Neuron (in vitro differentiated cells): ENCODE measurements around the gene CNPY2.
A peak's percentile ranks its signal among the peaks of the same experiment; 100 is the strongest.
"Not testable (repeated sequence)": the region's sequence is repeated elsewhere in the genome, so short reads cannot be mapped to it uniquely, and the experiment has no call there.

Source experiments
- H2AFZ ChIP-seq: one replicate; pipeline ENCODE4 v1.6.1; 2013; ENCODE audit warnings: low read depth, mild to moderate bottlenecking, inconsistent platforms, low read length, moderate library complexity
- H3K27me3 ChIP-seq: one replicate; pipeline ENCODE4 v1.6.1; 2013; ENCODE audit warnings: low read length; ENCODE audit not compliant: insufficient read depth
- H3K36me3 ChIP-seq: one replicate; pipeline ENCODE4 v1.6.1; 2013; ENCODE audit warnings: low read length; ENCODE audit not compliant: insufficient read depth
- H3K4me1 ChIP-seq: one replicate; pipeline ENCODE4 v1.6.1; 2013; ENCODE audit warnings: low read length; ENCODE audit not compliant: insufficient read depth
- H3K4me3 ChIP-seq: 2 replicates; pipeline ENCODE4 v1.5.1; 2013; ENCODE audit warnings: mild to moderate bottlenecking, low read length, moderate library complexity
- H3K9me3 ChIP-seq: one replicate; pipeline ENCODE4 v1.6.1; 2013; ENCODE audit warnings: low read length

CNPY2 gene

GRCh38 chr12:56341616-56342015 is 25.8 kb upstream of the CNPY2 start:
- Histone ChIP-seq H3K4me1 (no peaks in the 10 kb centered on the region), H2AFZ (no peak overlapping the region), H3K4me3 (no peak overlapping the region), H3K9me3 (no peaks in the 10 kb centered on the region), H3K36me3 (peaks cover 32% of the 10 kb centered on the region), H3K27me3 (no peaks in the 10 kb centered on the region)

GRCh38 chr12:56339158-56339422 is 23.3 kb upstream of the CNPY2 start:
- Histone ChIP-seq H3K4me3 (no peak overlapping the region), H3K27me3 (no peaks in the 10 kb centered on the region), H3K9me3 (no peaks in the 10 kb centered on the region), H2AFZ (no peak overlapping the region), H3K4me1 (peaks cover 6% of the 10 kb centered on the region), H3K36me3 (peaks cover 14% of the 10 kb centered on the region)

DNA sequence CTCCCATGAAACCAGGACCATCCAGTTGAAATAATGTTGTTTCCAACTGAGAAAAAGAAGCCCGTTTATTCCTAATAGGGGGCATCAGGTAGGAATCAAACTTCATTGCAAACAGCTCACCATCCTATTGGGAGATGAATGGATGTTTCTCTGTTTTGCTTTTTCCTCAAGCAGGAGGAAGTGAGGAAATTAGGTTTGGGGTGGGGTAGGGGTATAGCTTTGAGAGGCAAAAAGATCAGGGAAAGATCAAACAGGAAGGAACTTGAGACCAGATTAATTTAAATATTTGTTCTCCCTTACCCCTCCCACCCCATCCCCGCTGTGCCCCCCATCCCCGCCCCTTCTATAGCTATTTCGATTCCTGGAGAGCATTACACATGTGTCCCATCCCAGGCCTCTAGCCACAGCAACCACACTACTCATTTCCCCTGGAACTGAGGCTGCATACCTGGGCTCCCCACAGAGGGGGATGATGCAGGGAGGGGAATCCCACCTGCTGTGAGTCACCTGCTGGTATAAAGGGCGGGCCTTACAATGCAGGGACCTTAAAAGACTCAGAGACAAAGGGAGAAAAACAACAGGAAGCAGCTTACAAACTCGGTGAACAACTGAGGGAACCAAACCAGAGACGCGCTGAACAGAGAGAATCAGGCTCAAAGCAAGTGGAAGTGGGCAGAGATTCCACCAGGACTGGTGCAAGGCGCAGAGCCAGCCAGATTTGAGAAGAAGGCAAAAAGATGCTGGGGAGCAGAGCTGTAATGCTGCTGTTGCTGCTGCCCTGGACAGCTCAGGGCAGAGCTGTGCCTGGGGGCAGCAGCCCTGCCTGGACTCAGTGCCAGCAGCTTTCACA is 22.7 kb upstream of the CNPY2 start, which contains the start of gene IL23A:
Gene IL23A, plus strand, starts transcription at position 577 of the 850 bp plus-strand sequence. Its CDS starts 161 bp downstream, at position 738.
- Histone ChIP-seq H3K36me3 (peaks cover 9% of the 10 kb centered on the region), H3K27me3 (no peaks in the 10 kb centered on the region), H2AFZ (no peak within 1 kb of the TSS), H3K4me3 (no peak within 1 kb of the TSS), H3K9me3 (no peaks in the 10 kb centered on the region), H3K4me1 (peaks cover 6% of the 10 kb centered on the region)

DNA sequence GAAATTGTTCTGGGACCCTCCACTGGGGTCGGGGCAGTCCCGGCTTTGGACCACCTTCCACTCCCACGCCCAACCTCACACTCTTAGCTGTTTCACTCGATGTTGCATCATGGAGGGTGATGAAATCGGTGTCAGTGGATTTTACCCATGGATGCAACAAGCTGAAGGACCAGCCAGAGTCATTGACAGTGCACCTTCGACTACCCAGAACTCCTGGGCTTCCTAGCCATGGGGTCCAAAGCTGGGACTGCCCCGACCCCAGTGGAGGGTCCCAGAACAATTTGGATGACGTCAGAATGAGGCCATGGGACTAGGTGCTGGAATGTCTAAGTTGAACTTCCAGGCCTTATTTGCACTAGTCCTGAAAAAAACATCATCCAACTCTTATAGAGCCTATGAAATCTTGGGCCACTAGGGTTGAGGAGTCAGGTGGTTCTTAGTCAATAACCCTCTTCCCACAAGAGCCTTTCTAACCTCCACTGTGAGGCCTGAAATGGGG is 22.0 kb upstream of the CNPY2 start:
- Histone ChIP-seq H3K9me3 (no peaks in the 10 kb centered on the region), H3K4me1 (peaks cover 11% of the 10 kb centered on the region), H3K27me3 (no peaks in the 10 kb centered on the region), H3K36me3 (peaks cover 2% of the 10 kb centered on the region), H3K4me3 (no peak overlapping the region), H2AFZ (no peak overlapping the region)

- Histone ChIP-seq H2AFZ (no peak overlapping the region), H3K4me1 (peaks cover 12% of the 10 kb centered on the region), H3K36me3 (no peaks in the 10 kb centered on the region), H3K9me3 (no peaks in the 10 kb centered on the region), H3K27me3 (no peaks in the 10 kb centered on the region), H3K4me3 (no peak overlapping the region)
Observed at GRCh38 chr12:56336361-56337167, 20.8 kb upstream of the CNPY2 start.

DNA sequence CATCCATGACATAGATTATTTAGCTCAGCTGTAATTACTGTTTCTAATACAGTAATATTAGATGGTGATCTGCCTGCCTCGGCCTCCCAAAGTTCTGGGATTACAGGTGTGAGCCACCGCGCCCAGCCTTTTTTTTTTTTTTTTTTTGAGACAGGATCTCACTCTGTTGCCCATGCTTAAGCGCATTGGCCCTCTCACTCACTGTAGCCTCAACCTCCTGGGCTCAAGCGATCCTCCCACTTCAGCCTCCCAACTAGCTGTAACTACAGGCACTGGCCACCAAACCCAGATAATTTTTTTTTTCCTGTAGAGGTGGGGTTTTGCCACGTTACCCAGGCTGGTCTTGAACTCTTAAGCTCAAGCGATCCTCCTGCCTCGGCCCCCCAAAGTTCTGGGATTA is 19.7 kb upstream of the CNPY2 start:
- H3K36me3 ChIP-seq, H2AFZ ChIP-seq, H3K4me3 ChIP-seq, H3K9me3 ChIP-seq, H3K27me3 ChIP-seq: not testable (repeated sequence)
- peaks cover 12% of the 10 kb centered on the region for H3K4me1 ChIP-seq

DNA sequence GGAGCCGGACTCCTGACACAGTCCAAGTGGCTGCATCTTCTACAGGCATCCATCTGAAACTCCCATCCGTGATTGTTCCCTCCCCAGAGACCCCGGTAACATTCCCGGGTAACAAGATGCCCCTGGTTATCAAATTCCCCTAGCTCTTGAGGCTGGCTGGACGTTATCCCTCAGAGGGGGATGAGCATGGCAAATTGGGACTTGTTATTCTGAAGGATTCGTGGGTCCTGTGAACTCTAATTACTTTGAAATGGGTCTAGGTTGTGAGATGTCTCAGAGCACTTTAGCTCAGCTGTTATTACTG is 18.7 kb upstream of the CNPY2 start:
- H3K27me3 ChIP-seq = no peaks in the 10 kb centered on the region
- H3K9me3 ChIP-seq = no peaks in the 10 kb centered on the region
- H3K4me3 ChIP-seq = peak overlapping the region; percentile 59
- H3K36me3 ChIP-seq = no peaks in the 10 kb centered on the region
- peaks cover 12% of the 10 kb centered on the region for H3K4me1 ChIP-seq
- peak overlapping the region; percentile 77 for H2AFZ ChIP-seq

DNA sequence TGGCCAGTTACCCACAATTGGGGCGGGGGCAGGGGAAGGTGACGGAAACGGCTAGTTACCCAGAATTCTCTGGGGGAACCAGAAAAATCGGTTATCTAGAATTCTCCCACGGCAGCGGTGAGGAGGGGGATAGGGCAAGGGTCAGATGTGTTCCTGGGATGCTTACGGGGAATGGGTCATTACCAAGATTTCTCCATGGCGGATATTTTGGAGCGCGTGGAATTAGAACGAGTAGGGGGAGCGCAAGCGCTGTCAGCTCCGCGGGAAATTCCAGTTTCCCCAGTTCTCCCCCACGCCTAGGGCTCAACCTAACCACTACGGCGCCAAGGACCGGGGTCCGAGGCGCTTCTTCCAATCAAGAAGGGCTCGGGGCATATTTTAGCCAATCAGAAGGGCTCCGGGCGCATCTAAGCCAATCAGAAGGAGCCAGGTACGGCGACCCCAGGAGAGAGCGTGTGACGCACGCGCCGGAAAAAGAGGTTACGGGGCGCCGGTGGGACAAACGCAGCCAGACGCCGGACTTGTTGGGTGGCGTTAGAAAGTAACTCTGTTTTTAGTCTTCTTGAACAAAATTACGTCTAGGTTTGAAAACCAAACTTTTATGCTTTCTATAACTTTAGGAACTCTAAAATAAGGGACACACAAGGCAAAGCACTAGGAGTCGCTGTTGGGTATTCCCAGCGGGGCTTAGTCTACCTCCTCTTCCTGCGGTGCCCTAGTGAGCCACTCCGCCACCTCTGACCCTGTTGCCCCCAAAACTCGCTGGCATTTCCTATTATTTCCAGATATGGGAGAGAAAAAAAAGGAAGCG is 18.1 kb upstream of the CNPY2 start, which contains the start of gene PAN2:
Gene PAN2, minus strand, starts transcription at position 322 of the 811 bp plus-strand sequence. CDS start 906 bp downstream, outside the sequence.
- Histone ChIP-seq H3K36me3 (no peaks in the 10 kb centered on the region), H3K4me3 (peak within 1 kb of the TSS; percentile 59), H2AFZ (peak within 1 kb of the TSS; percentile 77), H3K27me3 (no peaks in the 10 kb centered on the region), H3K9me3 (no peaks in the 10 kb centered on the region), H3K4me1 (peaks cover 12% of the 10 kb centered on the region)

- H2AFZ ChIP-seq = peak overlapping the region; percentile 77
- H3K4me3 ChIP-seq = peak overlapping the region; percentile 59
- H3K27me3 ChIP-seq = no peaks in the 10 kb centered on the region
- no peaks in the 10 kb centered on the region for H3K36me3 ChIP-seq
- H3K4me1 ChIP-seq = peaks cover 12% of the 10 kb centered on the region
- H3K9me3 ChIP-seq = no peaks in the 10 kb centered on the region
Observed at GRCh38 chr12:56333197-56333678, 17.4 kb upstream of the CNPY2 start.

DNA sequence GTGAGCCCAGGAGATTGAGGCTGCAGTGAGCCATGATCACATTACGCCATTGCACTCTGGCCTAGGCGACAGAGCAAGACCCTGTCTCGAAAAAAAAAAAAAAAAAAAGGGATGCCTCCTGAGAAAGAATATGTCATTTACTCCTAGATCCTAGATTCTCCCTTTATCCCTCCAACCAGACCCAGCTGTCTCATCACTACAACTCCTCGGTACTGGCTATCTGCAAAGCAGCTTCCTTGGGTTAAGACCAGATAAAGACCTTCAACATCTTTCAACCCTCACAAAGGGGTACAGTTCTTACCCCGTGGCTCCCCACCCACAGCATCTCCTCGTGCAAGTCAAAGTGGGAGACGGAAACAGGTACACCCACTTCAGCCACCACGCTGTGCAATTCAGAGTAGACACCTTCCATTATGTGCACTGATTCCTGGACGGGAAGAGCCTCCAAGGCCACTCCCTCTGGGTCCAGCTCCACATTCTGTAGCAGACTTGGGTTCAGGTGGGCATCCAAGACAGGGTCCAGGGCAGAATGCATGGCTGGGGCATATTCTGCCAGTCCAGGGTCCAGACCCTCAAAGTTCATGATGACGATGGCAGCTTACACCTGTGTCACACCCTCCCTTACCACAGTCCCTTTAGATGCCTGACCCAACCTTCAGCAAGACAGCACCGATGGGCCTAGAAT is 16.9 kb upstream of the CNPY2 start:
- H3K9me3 ChIP-seq = no peaks in the 10 kb centered on the region
- H3K4me3 ChIP-seq = peak overlapping the region; percentile 59
- peaks cover 12% of the 10 kb centered on the region for H3K4me1 ChIP-seq
- no peak overlapping the region for H2AFZ ChIP-seq
- no peaks in the 10 kb centered on the region for H3K27me3 ChIP-seq
- peaks cover 5% of the 10 kb centered on the region for H3K36me3 ChIP-seq

DNA sequence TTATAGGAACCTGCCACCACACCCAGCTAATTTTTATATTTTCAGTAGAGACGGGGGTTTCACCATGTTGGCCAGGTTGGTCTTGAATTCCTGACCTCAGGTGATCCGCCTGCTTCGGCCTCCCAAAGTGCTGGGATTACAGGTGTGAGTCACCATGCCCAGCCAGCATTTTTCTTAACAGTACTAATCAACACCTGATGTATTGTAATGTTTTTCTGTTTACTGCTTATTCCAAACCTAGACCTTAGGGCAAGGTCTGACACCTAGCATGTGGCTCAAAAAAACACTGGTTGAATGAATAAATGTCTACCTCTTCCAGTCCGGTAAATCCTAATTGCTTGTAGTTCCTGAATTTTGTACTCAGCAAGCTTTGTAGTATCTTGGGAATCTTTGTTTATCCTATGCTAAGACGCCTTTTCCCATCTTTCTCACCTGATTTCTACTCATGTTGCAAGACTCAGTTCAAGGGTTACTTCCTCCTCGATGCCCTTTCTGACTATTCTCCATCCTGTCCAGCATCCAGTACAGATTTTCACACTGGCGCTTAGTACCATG is 15.2 kb upstream of the CNPY2 start:
- H3K27me3 ChIP-seq = no peaks in the 10 kb centered on the region
- no peak overlapping the region for H2AFZ ChIP-seq
- no peak overlapping the region for H3K4me3 ChIP-seq
- H3K4me1 ChIP-seq = peaks cover 12% of the 10 kb centered on the region
- H3K9me3 ChIP-seq = no peaks in the 10 kb centered on the region
- peaks cover 11% of the 10 kb centered on the region for H3K36me3 ChIP-seq

GRCh38 chr12:56326533-56326932 is 10.7 kb upstream of the CNPY2 start:
- Histone ChIP-seq H2AFZ (no peak overlapping the region), H3K9me3 (no peaks in the 10 kb centered on the region), H3K4me1 (no peaks in the 10 kb centered on the region), H3K27me3 (no peaks in the 10 kb centered on the region), H3K4me3 (no peak overlapping the region), H3K36me3 (peaks cover 43% of the 10 kb centered on the region)
